ENCODE data around the gene GRM5.

Gene GRM5

GRCh38 chr11:88680806-88681205 is 385.0 kb downstream of the GRM5 start:
- no peaks in the 10 kb centered on the region for H3K36me3 ChIP-seq (ENCODE audit: control insufficient read depth, insufficient read depth, low read length)
- no peaks in the 10 kb centered on the region for H3K27me3 ChIP-seq (replicated peaks; ENCODE audit: control insufficient read depth, insufficient read depth, low read length)
- H3K4me3 ChIP-seq (replicated peaks; ENCODE audit: low read depth, low read length), result no peak overlapping the region
- no peak for DNase-seq (ENCODE audit: extremely low read depth, insufficient read length)
- TF ChIP-seq, protein P1, sequence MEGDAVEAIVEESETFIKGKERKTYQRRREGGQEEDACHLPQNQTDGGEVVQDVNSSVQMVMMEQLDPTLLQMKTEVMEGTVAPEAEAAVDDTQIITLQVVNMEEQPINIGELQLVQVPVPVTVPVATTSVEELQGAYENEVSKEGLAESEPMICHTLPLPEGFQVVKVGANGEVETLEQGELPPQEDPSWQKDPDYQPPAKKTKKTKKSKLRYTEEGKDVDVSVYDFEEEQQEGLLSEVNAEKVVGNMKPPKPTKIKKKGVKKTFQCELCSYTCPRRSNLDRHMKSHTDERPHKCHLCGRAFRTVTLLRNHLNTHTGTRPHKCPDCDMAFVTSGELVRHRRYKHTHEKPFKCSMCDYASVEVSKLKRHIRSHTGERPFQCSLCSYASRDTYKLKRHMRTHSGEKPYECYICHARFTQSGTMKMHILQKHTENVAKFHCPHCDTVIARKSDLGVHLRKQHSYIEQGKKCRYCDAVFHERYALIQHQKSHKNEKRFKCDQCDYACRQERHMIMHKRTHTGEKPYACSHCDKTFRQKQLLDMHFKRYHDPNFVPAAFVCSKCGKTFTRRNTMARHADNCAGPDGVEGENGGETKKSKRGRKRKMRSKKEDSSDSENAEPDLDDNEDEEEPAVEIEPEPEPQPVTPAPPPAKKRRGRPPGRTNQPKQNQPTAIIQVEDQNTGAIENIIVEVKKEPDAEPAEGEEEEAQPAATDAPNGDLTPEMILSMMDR (IDR thresholded peaks at IDR 0.05; ENCODE audit: insufficient read depth, low read length, poor library complexity, severe bottlenecking), result no peak

- no peaks in the 10 kb centered on the region for H3K27me3 ChIP-seq (replicated peaks; ENCODE audit: control insufficient read depth, insufficient read depth, low read length)
- no peak overlapping the region for H3K4me3 ChIP-seq (replicated peaks; ENCODE audit: low read depth, low read length)
- TF ChIP-seq, protein P1 (IDR thresholded peaks at IDR 0.05; ENCODE audit: insufficient read depth, low read length, poor library complexity, severe bottlenecking), result no peak
- no peak for DNase-seq (ENCODE audit: extremely low read depth, insufficient read length)
- no peaks in the 10 kb centered on the region for H3K36me3 ChIP-seq (ENCODE audit: control insufficient read depth, insufficient read depth, low read length)
Observed at GRCh38 chr11:88666364-88666763, 399.4 kb downstream of the GRM5 start.

DNA sequence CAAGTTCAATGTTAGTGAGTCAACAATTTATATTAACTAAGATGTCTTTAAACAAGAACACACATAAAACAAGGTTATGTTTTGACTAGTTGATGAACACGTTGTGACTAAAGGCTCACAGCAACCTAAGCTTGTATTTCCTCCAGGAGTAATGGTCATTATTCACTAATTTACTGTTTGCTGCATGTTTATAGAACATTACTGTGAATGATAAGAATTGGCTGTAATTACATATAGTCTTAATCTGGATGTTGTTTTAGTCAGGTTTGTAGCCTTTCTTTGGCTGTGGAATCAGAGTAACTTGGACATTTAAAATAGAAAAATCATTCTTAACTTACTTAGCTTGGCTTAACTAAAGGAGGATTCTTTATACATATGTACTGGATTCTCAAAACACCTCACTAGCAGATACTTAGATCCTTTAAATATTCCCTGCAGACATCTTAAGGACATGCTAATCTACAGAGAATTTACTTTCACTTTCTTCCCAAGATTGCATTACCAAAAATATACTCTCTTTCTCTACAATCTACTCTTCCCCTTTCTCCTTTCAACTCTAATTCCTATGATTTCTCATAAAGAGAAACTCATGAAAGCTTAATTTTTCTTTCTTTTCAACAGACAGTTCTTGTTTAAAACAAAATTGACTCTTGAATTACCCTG is 408.6 kb downstream of the GRM5 start:
- Histone ChIP-seq H3K4me3 (replicated peaks; ENCODE audit: low read depth, low read length) (no peak overlapping the region), H3K36me3 (ENCODE audit: control insufficient read depth, insufficient read depth, low read length) (no peaks in the 10 kb centered on the region), H3K27me3 (replicated peaks; ENCODE audit: control insufficient read depth, insufficient read depth, low read length) (no peaks in the 10 kb centered on the region; the same call in 1 of the 2 replicates)
- no peak for DNase-seq (ENCODE audit: extremely low read depth, insufficient read length)
- TF ChIP-seq, protein P1 (IDR thresholded peaks at IDR 0.05; ENCODE audit: insufficient read depth, low read length, poor library complexity, severe bottlenecking), result no peak

DNA sequence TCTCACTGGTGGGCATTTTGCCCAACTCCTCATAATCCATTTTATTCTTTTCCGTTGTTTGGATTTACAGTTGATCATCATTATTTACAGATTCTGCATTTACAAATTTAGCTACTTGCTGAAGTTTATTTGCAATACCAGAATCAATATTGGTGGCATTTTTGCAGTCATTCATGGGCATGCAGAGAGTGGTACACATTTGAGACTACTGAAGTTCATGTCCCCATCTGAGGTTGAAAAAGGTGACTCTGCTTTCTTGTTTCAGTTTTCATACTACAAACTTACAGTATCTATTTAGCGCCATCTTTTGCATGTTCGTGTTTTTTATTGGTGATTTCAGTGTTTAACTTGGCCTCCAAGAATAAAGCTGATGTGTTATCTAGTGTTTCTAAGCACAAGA is 409.5 kb downstream of the GRM5 start:
- Histone ChIP-seq H3K4me3 (replicated peaks; ENCODE audit: low read depth, low read length) (no peak overlapping the region), H3K36me3 (ENCODE audit: control insufficient read depth, insufficient read depth, low read length) (no peaks in the 10 kb centered on the region), H3K27me3 (replicated peaks; ENCODE audit: control insufficient read depth, insufficient read depth, low read length) (no peaks in the 10 kb centered on the region; the same call in 1 of the 2 replicates)
- TF ChIP-seq, protein P1 (IDR thresholded peaks at IDR 0.05; ENCODE audit: insufficient read depth, low read length, poor library complexity, severe bottlenecking), result no peak
- DNase-seq (ENCODE audit: extremely low read depth, insufficient read length), result no peak

DNA sequence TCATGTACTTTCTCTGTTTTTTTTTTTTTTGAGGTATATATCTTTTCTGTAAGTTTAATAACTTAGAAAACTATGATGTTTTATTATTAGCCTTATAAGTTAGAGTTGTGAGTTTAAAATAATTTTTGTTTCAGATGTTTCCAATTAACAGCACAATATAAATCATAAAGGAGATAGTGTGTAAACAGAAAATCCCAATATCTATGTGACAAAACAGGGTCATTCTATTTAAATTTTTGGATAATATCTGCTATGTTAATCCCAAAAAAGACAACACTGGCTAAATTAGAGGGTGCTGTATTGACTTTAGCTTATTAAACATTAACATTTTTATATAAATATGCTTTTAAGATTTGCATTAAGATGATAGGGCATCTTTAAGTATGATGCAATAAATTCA is 410.1 kb downstream of the GRM5 start:
- no peak overlapping the region for H3K4me3 ChIP-seq (replicated peaks; ENCODE audit: low read depth, low read length)

More for the DNA sequence above, 410.1 kb downstream of the GRM5 start:
- Histone ChIP-seq H3K27me3 (replicated peaks; ENCODE audit: control insufficient read depth, insufficient read depth, low read length) (no peaks in the 10 kb centered on the region; the same call in 1 of the 2 replicates), H3K36me3 (ENCODE audit: control insufficient read depth, insufficient read depth, low read length) (no peaks in the 10 kb centered on the region)
- DNase-seq (ENCODE audit: extremely low read depth, insufficient read length), result no peak
- TF ChIP-seq, protein P1 (IDR thresholded peaks at IDR 0.05; ENCODE audit: insufficient read depth, low read length, poor library complexity, severe bottlenecking), result no peak

Data from GM06990 (cell line).